ELF-1 (cell line): Measurements from ENCODE around the gene FBL.
"Not testable (repeated sequence)": the region's sequence is repeated elsewhere in the genome, so short reads cannot be mapped to it uniquely, and the experiment has no call there.

Experiments used
- DNase-seq: peaks from one replicate; pipeline ENCODE4 v3.0.0-alpha.2; 2016; ENCODE audit warnings: low read depth, low spot score

FBL gene

GRCh38 chr19:39845933-39846677 is at the start of gene FBL:
FBL (minus strand) TSS chr19:39846379; CDS start chr19:39846300, 79 bp downstream.
- DNase-seq = peak; percentile 93

- DNase-seq = not testable (repeated sequence)
Measured at GRCh38 chr19:39895096-39895495, 48.9 kb upstream of the FBL start.

- not testable (repeated sequence) for DNase-seq
Measured at GRCh38 chr19:39894236-39894606, 48.0 kb upstream of the FBL start.

- not testable (repeated sequence) for DNase-seq
Measured at GRCh38 chr19:39893366-39894235, 47.4 kb upstream of the FBL start.

- DNase-seq = not testable (repeated sequence)
Measured at GRCh38 chr19:39892506-39892902, 46.3 kb upstream of the FBL start.

- peak; percentile 88 for DNase-seq
Measured at GRCh38 chr19:39891660-39892505, 45.7 kb upstream of the FBL start.

- DNase-seq = no peak
Measured at GRCh38 chr19:39890755-39891551, 44.8 kb upstream of the FBL start.

GRCh38 chr19:39889872-39890754 is 43.9 kb upstream of the FBL start:
- not testable (repeated sequence) for DNase-seq

- DNase-seq = not testable (repeated sequence)
Measured at GRCh38 chr19:39887456-39887951, 41.3 kb upstream of the FBL start.

GRCh38 chr19:39885821-39886554 is 39.8 kb upstream of the FBL start:
- DNase-seq = not testable (repeated sequence)

GRCh38 chr19:39884721-39885120 is 38.5 kb upstream of the FBL start:
- DNase-seq = not testable (repeated sequence)

GRCh38 chr19:39882645-39883044 is 36.5 kb upstream of the FBL start:
- DNase-seq = not testable (repeated sequence)

GRCh38 chr19:39881495-39882110 is 35.4 kb upstream of the FBL start:
- DNase-seq = peak; percentile 90

GRCh38 chr19:39880241-39880640 is 34.1 kb upstream of the FBL start:
- not testable (repeated sequence) for DNase-seq

GRCh38 chr19:39879796-39880195 is 33.6 kb upstream of the FBL start:
- DNase-seq = not testable (repeated sequence)

GRCh38 chr19:39878866-39879265 is 32.7 kb upstream of the FBL start:
- DNase-seq = not testable (repeated sequence)

GRCh38 chr19:39878398-39878797 is 32.2 kb upstream of the FBL start:
- no peak for DNase-seq

- DNase-seq = not testable (repeated sequence)
Measured at GRCh38 chr19:39877982-39878381, 31.8 kb upstream of the FBL start.
